Measurements from ENCODE around the gene EFHD2. TPM values are rescaled to one million over a fixed set of nuclear protein-coding genes. Genes with fewer than 3 reads are reported as not detected.
"Not testable (repeated sequence)": the region's sequence is repeated elsewhere in the genome, so short reads cannot be mapped to it uniquely, and the experiment has no call there.

The EFHD2 gene
- total and polyA plus RNA-seq, 9 donors, result 18.3 to 40.8 (median 33.3) TPM

GRCh38 chr1:15430787-15431570, 21.3 kb downstream of the EFHD2 start:
- Histone ChIP-seq H3K27ac (ENCODE audit: low read length) (peak overlapping the region; percentile 78), H3K4me1 (ENCODE audit: control insufficient read depth, insufficient read depth, low read length) (peaks cover 50% of the 10 kb centered on the region), H3K4me3 (ENCODE audit: low read length) (no peak overlapping the region), H3K27me3 (ENCODE audit: control insufficient read depth, insufficient read depth, low read length) (no peaks in the 10 kb centered on the region), H3K36me3 (ENCODE audit: control insufficient read depth, insufficient read depth, low read length) (peaks cover 14% of the 10 kb centered on the region), H3K9me3 (replicated peaks; ENCODE audit: control insufficient read depth, low read depth, low read length) (no peaks in the 10 kb centered on the region)
- 64% methylated on average over 9 of the region's 19 CpGs for WGBS (ENCODE audit: insufficient coverage)
- DNase-seq, result peak; percentile 61

- Histone ChIP-seq H3K9me3 (replicated peaks; ENCODE audit: control insufficient read depth, low read depth, low read length) (no peaks in the 10 kb centered on the region), H3K4me1 (ENCODE audit: control insufficient read depth, insufficient read depth, low read length) (peaks cover 44% of the 10 kb centered on the region), H3K4me3 (ENCODE audit: low read length) (no peak overlapping the region), H3K27ac (ENCODE audit: low read length) (peak overlapping the region; percentile 78), H3K36me3 (ENCODE audit: control insufficient read depth, insufficient read depth, low read length) (peaks cover 10% of the 10 kb centered on the region), H3K27me3 (ENCODE audit: control insufficient read depth, insufficient read depth, low read length) (no peaks in the 10 kb centered on the region)
- no CpG with 5 or more reads among the region's 4 CpGs for WGBS (ENCODE audit: insufficient coverage)
- no peak for DNase-seq
Measured at GRCh38 chr1:15431571-15431948, 21.9 kb downstream of the EFHD2 start.

- peaks cover 36% of the 10 kb centered on the region for H3K4me1 ChIP-seq (ENCODE audit: control insufficient read depth, insufficient read depth, low read length)
- peak overlapping the region; percentile 80 for H3K27ac ChIP-seq (ENCODE audit: low read length)
- H3K36me3 ChIP-seq (ENCODE audit: control insufficient read depth, insufficient read depth, low read length), result peaks cover 10% of the 10 kb centered on the region
- no peaks in the 10 kb centered on the region for H3K9me3 ChIP-seq (replicated peaks; ENCODE audit: control insufficient read depth, low read depth, low read length)
- no peak overlapping the region for H3K4me3 ChIP-seq (ENCODE audit: low read length)
- H3K27me3 ChIP-seq (ENCODE audit: control insufficient read depth, insufficient read depth, low read length), result no peaks in the 10 kb centered on the region
- DNase-seq, result peak; percentile 85
- WGBS (ENCODE audit: insufficient coverage), result 24% methylated on average over 7 of the region's 9 CpGs
Measured at GRCh38 chr1:15432324-15432723, 22.6 kb downstream of the EFHD2 start.

GRCh38 chr1:15433471-15433870, 23.8 kb downstream of the EFHD2 start:
- no peak for DNase-seq
- Histone ChIP-seq H3K4me1 (ENCODE audit: control insufficient read depth, insufficient read depth, low read length) (peaks cover 29% of the 10 kb centered on the region), H3K4me3 (ENCODE audit: low read length) (no peak overlapping the region), H3K27me3 (ENCODE audit: control insufficient read depth, insufficient read depth, low read length) (no peaks in the 10 kb centered on the region), H3K27ac (ENCODE audit: low read length) (peak overlapping the region; percentile 80), H3K9me3 (replicated peaks; ENCODE audit: control insufficient read depth, low read depth, low read length) (no peaks in the 10 kb centered on the region), H3K36me3 (ENCODE audit: control insufficient read depth, insufficient read depth, low read length) (peaks cover 9% of the 10 kb centered on the region)
- WGBS (ENCODE audit: insufficient coverage), result 71% methylated on average over 5 of the region's 9 CpGs

GRCh38 chr1:15434739-15435138, 25.1 kb downstream of the EFHD2 start:
- not testable (repeated sequence) for H3K27ac ChIP-seq (ENCODE audit: low read length); DNase-seq; H3K9me3 ChIP-seq (replicated peaks; ENCODE audit: control insufficient read depth, low read depth, low read length); H3K27me3 ChIP-seq (ENCODE audit: control insufficient read depth, insufficient read depth, low read length); H3K4me3 ChIP-seq (ENCODE audit: low read length); H3K36me3 ChIP-seq (ENCODE audit: control insufficient read depth, insufficient read depth, low read length)
- 50% methylated on average over 5 of the region's 8 CpGs for WGBS (ENCODE audit: insufficient coverage)
- peaks cover 29% of the 10 kb centered on the region for H3K4me1 ChIP-seq (ENCODE audit: control insufficient read depth, insufficient read depth, low read length)

- H3K27ac ChIP-seq (ENCODE audit: low read length), result no peak overlapping the region
- no peaks in the 10 kb centered on the region for H3K36me3 ChIP-seq (ENCODE audit: control insufficient read depth, insufficient read depth, low read length)
- DNase-seq, result no peak
- 91% methylated on average over 13 of the region's 17 CpGs for WGBS (ENCODE audit: insufficient coverage)
- H3K27me3 ChIP-seq (ENCODE audit: control insufficient read depth, insufficient read depth, low read length), result no peaks in the 10 kb centered on the region
- no peaks in the 10 kb centered on the region for H3K9me3 ChIP-seq (replicated peaks; ENCODE audit: control insufficient read depth, low read depth, low read length)
- H3K4me1 ChIP-seq (ENCODE audit: control insufficient read depth, insufficient read depth, low read length), result peaks cover 29% of the 10 kb centered on the region
- H3K4me3 ChIP-seq (ENCODE audit: low read length), result no peak overlapping the region
Measured at GRCh38 chr1:15435239-15436077, 25.8 kb downstream of the EFHD2 start.

GRCh38 chr1:15436881-15437442, 27.3 kb downstream of the EFHD2 start:
- 88% methylated on average over 6 of the region's 6 CpGs for WGBS (ENCODE audit: insufficient coverage)

GRCh38 chr1:15439325-15439724, 29.6 kb downstream of the EFHD2 start:
- H3K27ac ChIP-seq (ENCODE audit: low read length), result no peak overlapping the region
- H3K27me3 ChIP-seq (ENCODE audit: control insufficient read depth, insufficient read depth, low read length), result no peaks in the 10 kb centered on the region
- 90% methylated on average over 10 of the region's 14 CpGs for WGBS (ENCODE audit: insufficient coverage)
- no peak for DNase-seq
- H3K4me1 ChIP-seq (ENCODE audit: control insufficient read depth, insufficient read depth, low read length), result peaks cover under 1% of the 10 kb centered on the region
- no peaks in the 10 kb centered on the region for H3K9me3 ChIP-seq (replicated peaks; ENCODE audit: control insufficient read depth, low read depth, low read length)
- H3K4me3 ChIP-seq (ENCODE audit: low read length), result no peak overlapping the region
- no peaks in the 10 kb centered on the region for H3K36me3 ChIP-seq (ENCODE audit: control insufficient read depth, insufficient read depth, low read length)

More at GRCh38 chr1:15436881-15437442, 27.3 kb downstream of the EFHD2 start:
- no peaks in the 10 kb centered on the region for H3K36me3 ChIP-seq (ENCODE audit: control insufficient read depth, insufficient read depth, low read length)
- H3K9me3 ChIP-seq (replicated peaks; ENCODE audit: control insufficient read depth, low read depth, low read length), result no peaks in the 10 kb centered on the region
- peaks cover 17% of the 10 kb centered on the region for H3K4me1 ChIP-seq (ENCODE audit: control insufficient read depth, insufficient read depth, low read length)
- H3K27ac ChIP-seq (ENCODE audit: low read length), result no peak overlapping the region
- H3K4me3 ChIP-seq (ENCODE audit: low read length), result no peak overlapping the region
- no peaks in the 10 kb centered on the region for H3K27me3 ChIP-seq (ENCODE audit: control insufficient read depth, insufficient read depth, low read length)
- DNase-seq, result no peak

- H3K9me3 ChIP-seq (replicated peaks; ENCODE audit: control insufficient read depth, low read depth, low read length), result no peaks in the 10 kb centered on the region
- no peaks in the 10 kb centered on the region for H3K27me3 ChIP-seq (ENCODE audit: control insufficient read depth, insufficient read depth, low read length)
- peaks cover 4% of the 10 kb centered on the region for H3K4me1 ChIP-seq (ENCODE audit: control insufficient read depth, insufficient read depth, low read length)
- no peaks in the 10 kb centered on the region for H3K36me3 ChIP-seq (ENCODE audit: control insufficient read depth, insufficient read depth, low read length)
- H3K4me3 ChIP-seq (ENCODE audit: low read length), result no peak overlapping the region
- H3K27ac ChIP-seq (ENCODE audit: low read length), result no peak overlapping the region
- WGBS (ENCODE audit: insufficient coverage), result 75% methylated on average over 8 of the region's 13 CpGs
- DNase-seq, result no peak
Measured at GRCh38 chr1:15440357-15440756, 30.7 kb downstream of the EFHD2 start.

- Histone ChIP-seq H3K9me3 (replicated peaks; ENCODE audit: control insufficient read depth, low read depth, low read length) (no peaks in the 10 kb centered on the region), H3K4me3 (ENCODE audit: low read length) (no peak overlapping the region), H3K27me3 (ENCODE audit: control insufficient read depth, insufficient read depth, low read length) (no peaks in the 10 kb centered on the region), H3K27ac (ENCODE audit: low read length) (no peak overlapping the region), H3K36me3 (ENCODE audit: control insufficient read depth, insufficient read depth, low read length) (no peaks in the 10 kb centered on the region), H3K4me1 (ENCODE audit: control insufficient read depth, insufficient read depth, low read length) (peaks cover 4% of the 10 kb centered on the region)
- DNase-seq, result no peak
- WGBS (ENCODE audit: insufficient coverage), result 76% methylated on average over 5 of the region's 6 CpGs
Measured at GRCh38 chr1:15441247-15441646, 31.6 kb downstream of the EFHD2 start.

All from muscle of leg (tissue), 11 donors.